Stimulated activated effector memory CD8-positive, alpha-beta T cell treated with anti-CD3 and anti-CD28 coated beads, Interleukin-12 subunit alpha, Interleukin-12 subunit beta, amount 100 ng/mL, for 72 hours (primary cell): ENCODE data around the gene LRRC2.

ENCODE experiments used
- ATAC-seq: fragments of 150-1000 bp; cut with Tn5 transposase; 2 replicates; pipeline ENCODE4 v1.10.0; 2021
- DNase-seq, 2 donors: peaks; one replicate each; pipeline ENCODE4 v3.0.0; 2021 to 2022; ENCODE audit warnings: low spot score in 2 of 2
- H3K27ac Mint-ChIP-seq: one replicate; pipeline ENCODE4 v1.8.0; 2022; ENCODE audit warnings: mild to moderate bottlenecking, mixed read lengths
- H3K36me3 Mint-ChIP-seq: one replicate; pipeline ENCODE4 v1.8.0; 2022; ENCODE audit warnings: mild to moderate bottlenecking, mixed read lengths
- H3K4me1 Mint-ChIP-seq: one replicate; pipeline ENCODE4 v1.8.0; 2022; ENCODE audit warnings: mixed read lengths
- H3K4me3 Mint-ChIP-seq: one replicate; pipeline ENCODE4 v1.8.0; 2022; ENCODE audit warnings: mild to moderate bottlenecking, mixed read lengths
- H3K9me3 Mint-ChIP-seq: one replicate; pipeline ENCODE4 v1.8.0; 2022; ENCODE audit warnings: mixed read lengths

Gene LRRC2

GRCh38 chr3:46491089-46492070 is 74.7 kb downstream of the LRRC2 start:
- H3K4me1 Mint-ChIP-seq = peaks cover 8% of the 10 kb centered on the region
- ATAC-seq (no peak), DNase-seq (no peak)
- no peaks in the 10 kb centered on the region for H3K9me3 Mint-ChIP-seq
- no peak overlapping the region for H3K27ac Mint-ChIP-seq
- no peaks in the 10 kb centered on the region for H3K36me3 Mint-ChIP-seq
- H3K4me3 Mint-ChIP-seq = no peak overlapping the region

GRCh38 chr3:46490338-46491084 is 75.6 kb downstream of the LRRC2 start:
- Mint-ChIP-seq H3K9me3 (no peaks in the 10 kb centered on the region), H3K36me3 (no peaks in the 10 kb centered on the region), H3K4me1 (peaks cover 8% of the 10 kb centered on the region), H3K4me3 (no peak overlapping the region), H3K27ac (no peak overlapping the region)
- ATAC-seq = no peak
- DNase-seq = no peak

DNA sequence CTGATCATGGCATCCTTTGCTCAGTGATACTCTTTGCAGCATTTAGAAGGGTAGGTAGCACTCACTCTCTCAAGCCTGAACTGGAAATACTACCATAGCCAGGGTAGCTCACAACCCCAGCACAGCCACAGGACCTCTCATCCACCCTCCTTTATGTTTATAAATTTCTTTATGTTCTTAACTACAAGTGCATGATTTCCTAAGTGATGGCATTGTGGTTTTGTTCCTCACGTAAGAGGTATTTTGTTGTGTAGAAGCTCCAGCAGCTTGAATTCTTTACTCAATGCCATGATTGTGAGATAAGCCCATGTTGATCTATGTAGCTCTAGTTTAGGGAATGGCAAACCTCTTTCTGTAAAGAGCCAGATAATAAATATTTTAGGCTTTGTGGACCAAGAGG is 76.2 kb downstream of the LRRC2 start:
- no peak for DNase-seq
- no peak for ATAC-seq

DNA sequence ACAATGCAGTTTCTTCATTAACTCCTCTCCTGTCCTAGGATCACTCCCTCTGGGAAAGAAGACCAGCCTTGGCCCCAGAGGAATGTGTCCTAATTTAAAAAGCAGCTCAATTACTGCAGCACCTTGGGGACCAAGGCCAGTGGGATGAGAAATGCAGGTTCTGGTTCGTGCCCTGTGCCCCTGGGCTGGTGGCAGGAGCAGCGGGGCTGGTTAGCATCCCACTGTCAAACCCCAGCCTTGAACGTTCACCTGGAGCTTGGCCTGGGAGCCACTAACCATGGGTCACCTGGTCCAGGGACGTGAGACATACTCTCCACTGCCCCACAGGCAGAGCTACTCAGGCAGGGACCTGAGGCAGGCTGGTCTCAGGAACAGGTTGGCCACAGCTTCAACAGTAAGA is 76.7 kb downstream of the LRRC2 start:
- H3K4me3 Mint-ChIP-seq = peak overlapping the region; percentile 44

More for the DNA sequence above, 76.2 kb downstream of the LRRC2 start:
- Mint-ChIP-seq H3K27ac (no peak overlapping the region), H3K36me3 (no peaks in the 10 kb centered on the region), H3K4me1 (peaks cover 8% of the 10 kb centered on the region), H3K9me3 (no peaks in the 10 kb centered on the region), H3K4me3 (no peak overlapping the region)

DNA sequence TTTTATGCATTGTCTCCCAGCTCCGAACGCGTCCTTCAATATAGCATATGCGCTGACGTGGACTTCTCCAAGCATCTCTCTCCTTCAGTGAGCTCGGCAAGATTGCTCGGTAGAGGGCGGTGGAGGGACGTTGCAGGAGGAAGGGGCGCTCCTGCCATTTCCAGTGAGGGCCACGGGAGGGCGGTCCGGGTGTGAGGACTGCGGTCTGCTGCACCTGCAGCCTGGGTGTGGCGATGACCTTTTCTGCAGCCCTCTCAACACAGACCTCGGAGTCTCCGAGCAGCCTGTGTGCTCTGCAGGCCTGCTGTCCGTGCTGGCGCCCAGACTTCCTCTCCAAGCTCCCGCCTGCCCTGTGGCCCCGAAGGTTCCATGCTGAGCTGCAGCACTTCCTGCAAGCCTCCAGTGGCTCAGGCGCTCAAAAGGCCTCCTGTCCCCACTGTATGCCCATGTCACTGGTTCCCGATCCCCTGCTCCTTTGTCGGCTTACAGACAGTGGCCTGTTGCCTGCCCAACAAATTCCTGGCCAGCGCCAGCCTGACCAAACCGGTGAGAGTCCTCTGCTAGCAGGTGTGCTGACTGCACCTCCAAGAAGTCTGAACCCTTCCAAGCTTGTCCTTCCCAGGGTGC is 77.3 kb downstream of the LRRC2 start:
- peaks cover 8% of the 10 kb centered on the region for H3K4me1 Mint-ChIP-seq
- no peaks in the 10 kb centered on the region for H3K36me3 Mint-ChIP-seq
- peak overlapping the region; percentile 44 for H3K4me3 Mint-ChIP-seq
- no peaks in the 10 kb centered on the region for H3K9me3 Mint-ChIP-seq
- ATAC-seq (peak; percentile 97), DNase-seq (peak; percentile 88 to 96)
- H3K27ac Mint-ChIP-seq = no peak overlapping the region

More for the DNA sequence above, 76.7 kb downstream of the LRRC2 start:
- ATAC-seq (no peak), DNase-seq (no peak)
- H3K27ac Mint-ChIP-seq = no peak overlapping the region
- no peaks in the 10 kb centered on the region for H3K9me3 Mint-ChIP-seq
- no peaks in the 10 kb centered on the region for H3K36me3 Mint-ChIP-seq
- peaks cover 8% of the 10 kb centered on the region for H3K4me1 Mint-ChIP-seq

GRCh38 chr3:46485779-46486175 is 80.3 kb downstream of the LRRC2 start:
- no peak for DNase-seq
- peaks cover 8% of the 10 kb centered on the region for H3K4me1 Mint-ChIP-seq
- no peak for ATAC-seq

GRCh38 chr3:46484911-46485778 is 81.0 kb downstream of the LRRC2 start:
- H3K4me3 Mint-ChIP-seq = no peak overlapping the region
- H3K9me3 Mint-ChIP-seq = no peaks in the 10 kb centered on the region
- no peaks in the 10 kb centered on the region for H3K36me3 Mint-ChIP-seq
- DNase-seq = no peak
- ATAC-seq = no peak
- H3K4me1 Mint-ChIP-seq = peaks cover 8% of the 10 kb centered on the region
- no peak overlapping the region for H3K27ac Mint-ChIP-seq

More at GRCh38 chr3:46485779-46486175, 80.3 kb downstream of the LRRC2 start:
- Mint-ChIP-seq H3K36me3 (no peaks in the 10 kb centered on the region), H3K9me3 (no peaks in the 10 kb centered on the region), H3K4me3 (no peak overlapping the region), H3K27ac (no peak overlapping the region)

- Mint-ChIP-seq H3K36me3 (no peaks in the 10 kb centered on the region), H3K27ac (no peak overlapping the region), H3K4me3 (no peak overlapping the region), H3K4me1 (peaks cover 8% of the 10 kb centered on the region), H3K9me3 (no peaks in the 10 kb centered on the region)
- ATAC-seq (no peak), DNase-seq (no peak)
These were observed 81.7 kb downstream of the LRRC2 start for GRCh38 chr3:46484388-46484787.

DNA sequence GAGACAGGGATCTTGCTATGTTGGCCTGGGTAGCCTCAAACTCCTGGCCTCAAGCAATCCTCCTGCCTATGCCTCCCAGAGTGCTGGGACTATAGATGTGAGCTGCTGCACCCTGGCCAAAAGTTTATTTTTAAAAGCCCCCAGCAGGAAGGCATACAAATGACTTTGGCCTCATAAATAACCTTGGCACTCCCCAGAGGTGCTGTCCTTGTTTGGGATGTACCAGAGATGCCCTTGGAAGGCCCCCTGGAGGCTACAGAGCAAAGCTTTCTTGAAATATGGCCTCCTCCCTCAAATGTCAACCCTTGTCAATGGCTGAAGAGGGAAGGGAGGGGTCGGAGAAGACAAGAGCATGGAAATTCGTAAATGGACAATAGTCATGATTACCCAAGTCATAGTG is 82.3 kb downstream of the LRRC2 start:
- DNase-seq (no peak), ATAC-seq (no peak)
- H3K4me3 Mint-ChIP-seq = no peak overlapping the region
- peaks cover 3% of the 10 kb centered on the region for H3K4me1 Mint-ChIP-seq
- H3K36me3 Mint-ChIP-seq = no peaks in the 10 kb centered on the region
- no peaks in the 10 kb centered on the region for H3K9me3 Mint-ChIP-seq
- no peak overlapping the region for H3K27ac Mint-ChIP-seq

DNA sequence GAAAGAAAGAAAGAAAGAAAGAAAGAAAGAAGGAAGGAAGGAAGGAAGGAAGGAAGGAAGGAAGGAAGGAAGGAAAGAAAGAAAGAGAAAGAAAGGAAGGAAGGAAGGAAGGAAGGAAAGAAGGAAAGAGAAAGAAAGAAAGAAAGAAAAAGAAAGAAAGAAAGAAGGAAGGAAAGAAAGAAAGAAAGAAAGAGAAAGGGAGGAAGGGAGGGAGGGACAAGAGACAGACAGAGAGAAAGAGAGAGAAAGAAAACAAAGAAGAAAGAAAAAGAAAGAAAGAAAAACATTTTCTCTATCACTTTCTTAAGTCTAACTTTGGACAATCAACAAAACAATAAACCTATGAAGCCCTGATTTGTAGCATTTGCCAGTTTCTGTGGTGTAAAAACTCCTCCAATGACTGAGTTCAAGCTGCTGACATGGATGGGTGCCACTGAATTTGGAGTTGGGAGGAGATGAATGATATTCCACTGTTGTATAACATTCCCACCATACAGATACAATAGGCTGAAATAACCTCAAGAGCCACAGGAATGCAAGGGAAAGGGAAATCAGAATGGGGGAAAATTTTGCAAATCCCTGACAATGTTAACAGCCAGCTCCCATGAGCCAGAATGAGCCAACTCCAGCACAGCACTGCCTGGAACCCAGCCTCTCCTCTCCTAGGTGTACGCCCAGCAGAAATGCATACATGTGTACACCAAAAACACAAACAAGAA is 83.3 kb downstream of the LRRC2 start:
- H3K9me3 Mint-ChIP-seq = no peaks in the 10 kb centered on the region
- DNase-seq (no peak), ATAC-seq (no peak)
- no peaks in the 10 kb centered on the region for H3K36me3 Mint-ChIP-seq
- H3K4me3 Mint-ChIP-seq = no peak overlapping the region
- no peaks in the 10 kb centered on the region for H3K4me1 Mint-ChIP-seq
- no peak overlapping the region for H3K27ac Mint-ChIP-seq

DNA sequence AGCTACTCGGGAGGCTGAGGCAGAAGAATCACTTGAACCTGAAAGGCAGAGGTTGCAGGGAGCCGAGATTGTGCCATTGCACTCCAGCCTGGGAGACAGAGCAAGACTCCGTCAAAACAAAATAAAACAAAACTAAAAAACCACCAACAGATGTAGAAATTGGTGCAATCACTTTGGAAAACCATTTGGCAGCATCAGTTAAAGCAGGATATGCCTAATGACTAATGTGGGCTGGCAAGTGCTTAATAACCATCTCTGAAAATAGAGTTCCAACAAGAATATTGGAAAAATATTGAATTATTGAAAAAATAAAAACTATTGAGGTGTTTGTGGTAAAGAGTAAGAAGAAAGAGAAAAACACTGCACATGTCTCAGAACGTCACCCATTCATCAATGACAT is 84.5 kb downstream of the LRRC2 start:
- no peaks in the 10 kb centered on the region for H3K4me1 Mint-ChIP-seq
- H3K27ac Mint-ChIP-seq = no peak overlapping the region
- H3K4me3 Mint-ChIP-seq = no peak overlapping the region
- ATAC-seq (no peak), DNase-seq (no peak)
- no peaks in the 10 kb centered on the region for H3K9me3 Mint-ChIP-seq
- H3K36me3 Mint-ChIP-seq = no peaks in the 10 kb centered on the region

DNA sequence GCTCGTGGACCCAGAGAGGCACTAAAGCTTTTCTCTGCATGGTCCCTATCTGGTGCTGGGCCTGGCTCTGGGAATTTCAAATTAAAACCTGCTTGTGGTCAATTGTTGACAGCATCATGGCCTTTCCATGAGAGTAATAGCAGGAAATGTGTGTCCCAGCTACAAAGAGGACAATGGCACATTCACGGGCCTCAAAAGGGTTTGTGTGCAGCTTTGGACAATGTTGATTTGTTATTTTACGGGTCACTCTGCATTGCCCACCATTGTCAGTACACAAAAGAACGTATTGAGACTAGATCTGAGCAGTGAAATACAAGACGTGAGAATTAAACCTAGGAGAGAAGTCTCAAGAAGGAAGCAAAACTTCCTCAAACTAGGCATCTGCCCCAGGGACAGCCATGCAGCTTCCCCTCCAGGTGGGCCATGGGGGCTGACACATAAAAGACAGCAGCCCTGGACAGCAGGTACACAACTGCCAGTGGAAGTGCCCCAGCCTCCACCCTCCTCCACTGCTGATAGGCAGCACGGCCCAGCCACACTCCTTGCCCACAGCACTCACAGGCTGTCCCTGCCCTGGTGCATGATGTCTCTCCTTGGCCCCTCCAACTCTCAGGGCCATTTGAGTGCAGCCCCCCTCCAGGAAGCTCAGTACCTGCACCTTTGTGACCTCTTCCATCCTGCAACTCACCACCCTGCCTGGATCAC is 85.5 kb downstream of the LRRC2 start:
- Mint-ChIP-seq H3K9me3 (no peaks in the 10 kb centered on the region), H3K36me3 (no peaks in the 10 kb centered on the region), H3K4me3 (no peak overlapping the region), H3K4me1 (no peaks in the 10 kb centered on the region), H3K27ac (no peak overlapping the region)
- no peak for ATAC-seq
- DNase-seq = no peak

GRCh38 chr3:46479696-46480095 is 86.4 kb downstream of the LRRC2 start:
- Mint-ChIP-seq H3K27ac (no peak overlapping the region), H3K36me3 (no peaks in the 10 kb centered on the region), H3K9me3 (peaks cover 6% of the 10 kb centered on the region), H3K4me3 (no peak overlapping the region), H3K4me1 (no peaks in the 10 kb centered on the region)
- DNase-seq (no peak), ATAC-seq (no peak)

GRCh38 chr3:46479021-46479420 is 87.1 kb downstream of the LRRC2 start:
- ATAC-seq (no peak), DNase-seq (no peak)
- no peak overlapping the region for H3K27ac Mint-ChIP-seq
- peaks cover 11% of the 10 kb centered on the region for H3K9me3 Mint-ChIP-seq
- no peaks in the 10 kb centered on the region for H3K36me3 Mint-ChIP-seq
- no peaks in the 10 kb centered on the region for H3K4me1 Mint-ChIP-seq
- no peak overlapping the region for H3K4me3 Mint-ChIP-seq
